Measurements from ENCODE around the gene CDH24.

The CDH24 gene, protein sequence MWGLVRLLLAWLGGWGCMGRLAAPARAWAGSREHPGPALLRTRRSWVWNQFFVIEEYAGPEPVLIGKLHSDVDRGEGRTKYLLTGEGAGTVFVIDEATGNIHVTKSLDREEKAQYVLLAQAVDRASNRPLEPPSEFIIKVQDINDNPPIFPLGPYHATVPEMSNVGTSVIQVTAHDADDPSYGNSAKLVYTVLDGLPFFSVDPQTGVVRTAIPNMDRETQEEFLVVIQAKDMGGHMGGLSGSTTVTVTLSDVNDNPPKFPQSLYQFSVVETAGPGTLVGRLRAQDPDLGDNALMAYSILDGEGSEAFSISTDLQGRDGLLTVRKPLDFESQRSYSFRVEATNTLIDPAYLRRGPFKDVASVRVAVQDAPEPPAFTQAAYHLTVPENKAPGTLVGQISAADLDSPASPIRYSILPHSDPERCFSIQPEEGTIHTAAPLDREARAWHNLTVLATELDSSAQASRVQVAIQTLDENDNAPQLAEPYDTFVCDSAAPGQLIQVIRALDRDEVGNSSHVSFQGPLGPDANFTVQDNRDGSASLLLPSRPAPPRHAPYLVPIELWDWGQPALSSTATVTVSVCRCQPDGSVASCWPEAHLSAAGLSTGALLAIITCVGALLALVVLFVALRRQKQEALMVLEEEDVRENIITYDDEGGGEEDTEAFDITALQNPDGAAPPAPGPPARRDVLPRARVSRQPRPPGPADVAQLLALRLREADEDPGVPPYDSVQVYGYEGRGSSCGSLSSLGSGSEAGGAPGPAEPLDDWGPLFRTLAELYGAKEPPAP

GRCh38 chr14:23056956-23057756 is at the start of gene CDH24:
Gene CDH24, minus strand, starts transcription at chr14:23057520. Its CDS starts 1,787 bp downstream, at chr14:23055733.
- peak; percentile 26 for DNase-seq (ENCODE audit: low read depth, low spot score)

- no peak for DNase-seq (ENCODE audit: low read depth, low spot score)
Observed at GRCh38 chr14:23106747-23107045, 49.4 kb upstream of the CDH24 start.

DNA sequence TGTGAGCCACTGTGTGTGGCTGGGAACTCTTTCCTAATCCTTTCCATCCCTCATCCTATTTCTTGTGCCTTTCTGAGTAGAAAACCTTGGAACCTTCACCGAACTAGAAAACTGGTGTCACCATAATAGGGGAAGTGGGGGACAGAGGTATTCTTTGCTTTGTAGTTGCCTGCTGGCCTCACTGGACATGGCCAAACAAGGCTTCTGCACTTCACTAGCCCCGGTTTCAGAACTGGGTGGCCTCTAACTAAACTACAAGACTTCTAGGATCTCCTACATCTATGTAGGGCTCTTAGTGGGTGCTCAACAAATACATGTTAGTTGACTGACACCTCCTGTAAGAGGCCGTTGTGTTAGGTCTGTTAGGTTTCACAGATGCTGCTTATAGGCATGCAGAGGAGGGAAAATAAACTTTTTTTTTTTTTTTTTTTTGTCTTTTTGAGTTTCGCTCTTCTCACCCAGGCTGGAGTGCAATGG is 48.1 kb upstream of the CDH24 start:
- no peak for DNase-seq (ENCODE audit: low read depth, low spot score)

DNA sequence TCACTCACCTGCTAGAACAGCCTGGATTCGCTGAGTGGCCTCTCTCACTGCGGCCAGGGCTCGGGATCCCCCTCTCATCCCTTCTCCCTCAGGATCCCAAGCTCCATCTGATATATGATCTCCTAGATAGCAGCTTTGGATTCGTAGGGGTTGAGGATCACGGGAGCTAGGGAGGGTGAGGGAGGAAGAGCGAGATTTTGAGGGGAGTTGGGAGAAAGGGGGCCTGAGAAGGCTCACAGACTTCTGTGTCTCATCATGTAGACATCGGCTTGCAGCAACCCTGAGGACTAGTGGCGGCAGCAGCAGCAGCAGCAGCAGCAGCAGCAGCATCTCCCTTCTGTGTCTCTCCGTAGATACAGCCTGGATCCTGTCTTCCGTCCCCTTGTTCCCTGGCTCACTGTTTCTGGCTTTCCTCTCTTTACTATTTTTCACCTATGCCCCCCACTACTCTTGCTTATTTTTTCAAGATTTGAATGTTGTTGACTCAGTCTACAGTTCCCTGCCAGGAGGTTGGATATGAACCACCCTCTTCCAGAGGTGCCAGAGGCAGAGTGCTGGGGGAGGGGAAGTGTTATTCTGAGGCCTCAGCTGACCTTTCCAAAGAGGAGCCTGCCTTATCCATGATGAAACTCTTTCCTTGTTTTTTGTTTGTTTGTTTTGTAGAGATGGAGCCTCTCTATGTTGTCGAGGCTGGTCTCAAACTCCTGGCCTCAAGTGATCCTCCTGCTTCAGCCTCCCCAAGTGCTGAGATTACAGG is 47.4 kb upstream of the CDH24 start, which contains the start of gene CIROP:
Gene CIROP, minus strand, starts transcription at position 399 of the 757 bp plus-strand sequence. Its CDS starts 69 bp downstream, at position 330.
- DNase-seq (ENCODE audit: low read depth, low spot score): no peak

DNA sequence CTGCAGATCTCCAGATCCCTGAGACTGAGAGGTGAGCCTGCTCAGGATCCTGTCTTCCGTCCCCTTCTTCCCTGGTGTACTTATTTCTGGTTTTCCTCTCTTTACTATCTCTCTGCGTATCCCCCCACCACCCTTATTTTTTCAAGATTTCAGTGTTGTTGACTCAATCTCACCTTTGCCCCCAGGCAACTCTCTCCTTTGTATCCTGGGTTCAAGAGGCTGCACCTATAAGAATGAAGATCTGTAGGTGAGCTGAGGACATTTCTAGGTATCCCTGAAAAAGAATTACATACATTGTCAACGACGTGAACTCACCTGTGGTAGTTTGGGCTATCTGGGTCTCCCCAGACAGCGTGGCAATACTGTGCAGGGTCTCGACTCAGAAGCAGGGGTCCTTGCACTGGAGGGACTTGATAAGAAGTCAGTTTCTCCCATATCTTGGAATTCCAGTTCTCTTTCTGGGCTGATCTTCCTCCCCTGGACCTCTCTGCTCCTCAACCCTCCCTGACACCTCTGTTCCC is 46.8 kb upstream of the CDH24 start:
- no peak for DNase-seq (ENCODE audit: low read depth, low spot score)

DNA sequence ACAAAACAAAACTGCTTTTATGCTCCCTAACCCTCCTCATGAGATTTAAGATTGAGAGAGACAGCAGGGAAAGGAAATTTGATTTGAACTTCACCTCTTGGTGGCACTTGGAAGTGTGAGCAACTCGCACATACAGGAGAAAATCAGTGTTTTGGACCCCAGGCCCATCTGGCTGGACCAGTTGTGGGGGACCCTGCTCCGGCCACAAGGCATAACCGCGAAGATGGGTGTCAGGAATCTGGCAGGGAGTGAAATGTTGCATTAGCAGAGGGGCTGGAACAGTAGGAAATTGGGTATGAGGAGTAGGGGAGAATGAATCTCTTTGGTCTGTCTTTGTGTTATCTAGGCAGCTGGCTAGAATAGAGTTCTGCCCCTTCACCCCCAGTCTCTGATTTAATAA is 46.3 kb upstream of the CDH24 start:
- no peak for DNase-seq (ENCODE audit: low read depth, low spot score)

DNA sequence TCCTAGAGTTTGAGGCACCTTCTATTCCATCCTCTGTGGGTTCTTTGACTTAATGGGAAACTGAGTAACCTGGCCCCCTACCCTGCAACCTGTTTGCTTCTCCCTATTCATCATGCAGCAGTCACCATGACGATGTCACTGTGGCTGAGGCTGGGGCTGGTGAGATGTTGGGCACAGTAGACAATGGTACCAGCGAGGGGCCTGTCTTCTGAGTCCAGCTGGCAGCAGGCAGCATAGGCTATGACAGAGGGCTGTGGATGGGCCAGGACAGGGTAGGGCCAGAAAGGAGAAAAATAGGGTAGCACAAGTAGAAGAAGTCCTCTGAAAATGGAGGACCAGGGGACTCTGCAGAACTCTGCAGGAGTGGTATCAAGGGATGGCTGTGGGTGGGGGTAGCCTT is 45.5 kb upstream of the CDH24 start:
- no peak for DNase-seq (ENCODE audit: low read depth, low spot score)

DNA sequence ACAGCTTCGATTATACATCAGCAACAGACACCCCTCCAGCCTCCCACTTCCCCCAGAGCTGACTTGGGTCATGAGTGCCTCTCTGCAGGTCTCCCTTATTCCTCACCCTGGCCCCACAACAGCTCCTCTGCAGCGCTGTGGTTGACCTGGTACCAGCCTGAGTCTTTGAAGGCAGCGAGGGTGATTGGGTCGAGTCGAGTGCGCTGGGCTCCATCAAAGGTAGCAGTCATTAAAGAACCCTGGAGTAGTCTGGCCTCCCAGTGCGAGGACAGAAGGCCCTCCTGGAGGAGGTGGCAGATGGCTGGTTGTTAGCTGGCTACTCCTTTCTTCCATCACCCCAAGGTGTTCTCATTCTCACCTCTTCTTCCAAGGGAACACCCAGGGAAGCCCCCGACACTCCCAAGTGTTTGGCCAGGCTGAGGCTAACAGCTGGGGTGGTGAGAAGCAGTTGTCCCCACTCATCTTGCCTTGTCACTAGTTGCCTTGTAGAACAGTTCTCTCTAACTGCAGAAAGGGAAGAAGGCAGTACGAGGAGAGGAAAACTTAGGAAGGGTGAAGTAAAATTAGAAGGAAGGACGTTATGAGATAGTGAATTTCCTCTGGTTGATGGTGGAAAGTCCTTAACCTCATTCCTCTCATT is 44.8 kb upstream of the CDH24 start:
- no peak for DNase-seq (ENCODE audit: low read depth, low spot score)

- no peak for DNase-seq (ENCODE audit: low read depth, low spot score)
Observed at GRCh38 chr14:23101213-23101970, 44.1 kb upstream of the CDH24 start.

- no peak for DNase-seq (ENCODE audit: low read depth, low spot score)
Observed at GRCh38 chr14:23099212-23099861, 42.0 kb upstream of the CDH24 start.

DNA sequence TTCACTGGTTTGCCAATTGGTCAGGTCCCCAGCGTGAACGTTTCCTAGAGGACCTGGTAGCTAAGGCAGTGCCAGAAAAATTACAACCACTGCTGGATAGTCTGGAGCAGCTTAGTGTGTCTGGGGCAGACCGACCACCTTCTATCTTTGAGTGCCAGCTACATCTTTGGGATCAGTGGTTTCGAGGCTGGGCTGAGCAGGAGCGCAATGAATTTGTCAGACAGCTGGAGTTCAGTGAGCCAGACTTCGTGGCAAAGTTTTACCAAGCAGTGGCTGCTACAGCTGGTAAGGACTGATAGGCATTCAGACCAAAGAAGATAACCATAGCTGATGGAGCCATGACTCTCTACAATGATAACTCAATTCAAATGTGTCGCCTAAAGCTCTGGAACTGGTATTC is 40.5 kb upstream of the CDH24 start:
- DNase-seq (ENCODE audit: low read depth, low spot score): no peak

GRCh38 chr14:23095196-23096108 is 38.1 kb upstream of the CDH24 start, which contains the start of gene C14orf119:
Gene C14orf119, plus strand, starts transcription at chr14:23095505. Its CDS starts 2,154 bp downstream, at chr14:23097659.
- DNase-seq (ENCODE audit: low read depth, low spot score): peak; percentile 98

- peak; percentile 55 for DNase-seq (ENCODE audit: low read depth, low spot score)
Observed at GRCh38 chr14:23094666-23095195, 37.4 kb upstream of the CDH24 start, which contains the start of gene ACIN1. Gene ACIN1, minus strand, starts transcription at chr14:23095136. Its CDS starts 24 bp downstream, at chr14:23095112.

- no peak for DNase-seq (ENCODE audit: low read depth, low spot score)
Observed at GRCh38 chr14:23093991-23094665, 36.8 kb upstream of the CDH24 start.

GRCh38 chr14:23093526-23093925 is 36.2 kb upstream of the CDH24 start:
- no peak for DNase-seq (ENCODE audit: low read depth, low spot score)

DNA sequence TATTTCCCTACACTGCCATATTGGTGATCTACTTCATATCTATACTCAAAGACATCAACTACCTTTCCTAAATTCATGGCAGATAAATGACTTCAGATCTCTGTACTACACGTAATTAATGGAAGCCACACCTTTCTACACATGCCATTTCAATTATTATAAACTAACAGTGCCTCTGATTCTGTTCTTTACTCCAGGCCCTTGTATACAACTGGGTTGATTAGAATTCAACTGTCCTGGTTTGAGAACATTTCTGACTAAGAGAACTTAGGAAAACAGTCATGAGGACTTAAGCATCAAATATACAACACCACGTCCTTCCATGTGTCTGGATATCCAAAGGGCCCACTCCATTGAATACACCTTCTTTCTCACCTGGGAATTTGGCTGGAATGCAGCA is 35.8 kb upstream of the CDH24 start:
- no peak for DNase-seq (ENCODE audit: low read depth, low spot score)
